T-helper 22 cell (primary cell): ENCODE data around the gene HIGD1A.

Experiments
- DNase-seq: peaks from one replicate; pipeline ENCODE4 v3.0.0-alpha.2; 2020; ENCODE audit warnings: low read depth

Gene HIGD1A

GRCh38 chr3:42753757-42754156, 50.5 kb downstream of the HIGD1A start:
- no peak for DNase-seq

GRCh38 chr3:42752961-42753360, 51.3 kb downstream of the HIGD1A start:
- no peak for DNase-seq

DNA sequence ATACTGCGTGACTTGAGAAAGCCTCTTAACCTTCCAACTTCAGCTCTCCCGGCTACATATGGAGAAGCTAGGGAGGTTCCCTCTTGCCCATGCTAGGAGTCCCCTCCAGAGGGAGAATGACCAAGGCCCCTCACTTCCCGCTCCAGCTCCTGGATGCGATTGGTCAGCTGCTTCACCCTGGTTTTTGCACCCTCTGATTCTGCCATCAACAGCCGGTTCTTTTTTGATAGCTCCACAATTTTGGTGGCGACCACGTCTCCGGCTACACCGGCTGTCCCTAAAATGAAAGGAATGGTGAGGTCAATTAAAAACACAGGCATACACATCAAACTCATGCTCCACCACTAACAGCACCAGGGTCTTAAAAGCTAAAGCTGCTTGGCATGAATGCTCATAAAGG, 51.8 kb downstream of the HIGD1A start:
- no peak for DNase-seq

GRCh38 chr3:42751609-42752008, 52.7 kb downstream of the HIGD1A start:
- DNase-seq: no peak

DNA sequence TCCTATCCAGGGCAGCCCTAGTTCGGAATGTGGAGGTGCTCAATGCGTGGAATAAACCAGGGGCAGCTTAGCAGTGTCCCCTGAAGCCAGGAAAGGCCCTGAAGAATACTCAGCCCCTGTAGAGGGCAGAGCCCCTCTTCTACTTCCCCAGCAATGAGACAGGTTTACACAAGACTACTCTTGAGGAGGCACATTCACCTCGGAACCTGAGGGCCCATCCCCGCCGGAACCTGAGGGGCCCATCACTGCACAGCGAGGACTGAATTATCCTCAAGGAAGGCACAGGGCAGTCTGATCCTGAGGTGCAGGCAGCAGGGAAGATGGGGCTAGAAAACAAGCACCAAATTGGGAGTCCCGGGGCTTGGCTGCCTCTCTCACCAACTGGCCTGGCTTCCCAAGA, 53.5 kb downstream of the HIGD1A start:
- no peak for DNase-seq

DNA sequence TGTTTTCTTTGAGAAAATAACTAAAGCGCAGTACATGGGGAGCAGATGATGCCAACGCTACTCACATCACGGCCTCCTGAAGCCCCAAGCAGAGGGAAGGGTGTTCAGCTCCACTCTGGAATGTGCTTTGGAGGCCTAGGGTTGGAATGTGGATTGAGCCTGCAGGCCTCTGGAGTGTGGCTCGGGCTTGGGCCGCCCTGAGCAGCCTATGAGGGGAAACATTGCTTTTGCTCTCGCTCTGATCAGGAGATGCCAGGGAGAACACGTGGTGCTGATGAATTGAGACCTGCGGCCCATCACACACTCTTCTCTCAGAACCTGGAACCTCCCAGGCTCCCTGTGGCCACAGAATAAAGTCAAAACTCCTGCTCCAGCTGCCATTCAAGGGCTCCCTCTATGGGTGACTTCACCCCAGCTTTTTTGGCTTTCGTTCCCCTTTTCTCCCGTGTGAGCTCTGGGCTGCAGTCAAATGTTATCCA, 54.5 kb downstream of the HIGD1A start:
- no peak for DNase-seq

- no peak for DNase-seq
Measured at GRCh38 chr3:42749025-42749752, 55.1 kb downstream of the HIGD1A start.

DNA sequence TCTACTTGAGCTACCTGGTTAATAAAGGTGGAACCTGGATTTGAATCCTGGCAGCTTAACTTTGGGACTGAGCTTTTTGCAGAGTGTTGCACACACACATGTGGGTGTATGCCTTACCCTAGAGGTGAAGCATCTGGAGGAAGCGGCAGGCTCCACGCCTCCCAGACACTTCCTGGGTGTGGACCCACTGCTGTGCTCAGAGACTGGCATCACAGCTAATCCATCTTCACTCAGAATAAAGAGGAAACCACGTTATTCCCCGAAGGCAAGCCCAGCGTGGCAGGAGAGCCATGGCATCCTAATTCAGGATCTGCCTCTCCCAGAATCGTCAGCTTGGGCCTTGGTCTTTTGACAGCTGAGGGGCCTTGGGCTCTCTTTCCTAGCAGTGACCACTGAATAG, 56.7 kb downstream of the HIGD1A start:
- no peak for DNase-seq

DNA sequence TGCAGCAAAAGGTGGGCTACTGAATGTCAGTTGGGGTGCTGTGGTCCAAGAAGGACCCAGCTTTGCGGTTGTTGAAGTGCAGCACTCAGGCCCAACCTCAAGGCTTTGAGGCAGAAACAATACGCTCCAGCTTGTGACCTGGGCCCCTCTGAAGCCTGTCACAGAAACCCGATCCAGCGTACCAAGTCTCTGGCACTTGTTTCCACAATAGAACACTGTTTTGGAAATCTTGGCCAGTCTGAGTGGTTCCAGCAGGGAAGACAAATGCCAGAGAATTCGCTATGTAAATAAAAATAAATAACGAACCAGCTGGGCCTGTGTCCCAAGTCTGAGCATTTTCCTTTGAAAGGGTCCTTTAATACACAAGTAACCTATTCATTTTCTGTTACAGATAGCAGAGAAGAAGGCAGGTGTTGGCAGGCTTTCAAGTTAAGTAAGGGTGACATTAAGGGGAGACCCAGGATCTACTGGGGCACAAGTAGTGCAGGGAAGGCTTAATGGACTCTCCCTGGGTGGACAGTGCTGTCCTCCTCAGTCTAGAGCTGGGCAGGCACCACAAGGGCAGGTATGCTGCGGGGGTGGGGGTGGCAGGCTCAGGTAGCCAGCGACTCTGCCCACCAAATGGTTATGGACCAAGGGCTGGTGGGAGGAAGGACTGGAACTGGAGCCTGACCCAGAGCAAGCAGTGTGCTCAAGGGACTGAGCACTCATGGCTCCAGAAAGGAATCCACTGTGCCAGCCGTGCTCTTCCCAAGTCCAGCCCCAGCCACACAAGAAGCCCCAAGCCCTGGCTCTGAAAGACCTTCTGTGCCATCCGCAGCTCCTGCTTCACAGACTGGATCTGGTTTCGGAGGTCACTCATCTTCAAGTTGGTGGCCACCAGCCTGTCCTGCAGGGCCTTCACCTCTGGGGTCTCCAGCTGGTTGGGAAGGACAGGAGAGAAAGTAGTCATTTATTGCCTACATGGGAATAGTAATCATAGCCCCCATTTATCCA, 57.5 kb downstream of the HIGD1A start:
- no peak for DNase-seq

GRCh38 chr3:42745776-42746454, 58.4 kb downstream of the HIGD1A start:
- DNase-seq: no peak

GRCh38 chr3:42745291-42745745, 59.0 kb downstream of the HIGD1A start:
- DNase-seq: no peak

DNA sequence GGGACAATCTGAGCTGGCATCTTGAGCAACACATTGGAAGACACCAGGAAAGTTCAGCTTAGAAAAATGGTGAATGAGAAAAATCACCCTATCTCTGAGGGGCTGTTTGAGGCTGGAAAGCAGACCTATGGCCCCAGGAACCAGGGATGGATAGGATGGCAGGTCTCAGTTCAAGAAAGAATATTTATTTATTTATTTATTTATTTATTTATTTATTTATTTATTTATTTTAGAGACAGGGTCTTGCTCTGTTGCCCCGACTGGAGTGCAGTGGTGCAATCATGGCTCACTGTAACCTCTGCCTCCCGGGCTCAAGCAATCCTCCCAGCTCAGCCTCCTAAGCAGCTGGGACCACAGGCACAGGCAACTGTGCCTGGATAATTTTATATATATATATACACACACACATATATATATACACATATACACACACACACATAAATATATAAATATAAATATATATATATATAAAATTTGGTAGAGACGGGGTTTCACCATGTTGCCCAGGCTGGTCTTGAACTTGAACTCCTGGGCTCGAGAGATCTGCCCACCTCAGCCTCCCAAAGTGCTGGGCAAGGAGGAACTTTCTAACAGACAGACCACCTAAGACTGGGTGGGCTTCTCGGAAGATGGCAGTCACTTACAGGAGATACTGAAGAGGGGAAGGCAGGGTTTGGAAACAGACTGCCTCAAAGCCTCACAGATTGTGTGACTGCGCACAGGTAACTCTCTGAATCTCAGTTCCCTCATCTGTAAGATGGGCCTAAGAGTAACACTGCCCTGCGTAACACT, 60.9 kb downstream of the HIGD1A start:
- DNase-seq: no peak

DNA sequence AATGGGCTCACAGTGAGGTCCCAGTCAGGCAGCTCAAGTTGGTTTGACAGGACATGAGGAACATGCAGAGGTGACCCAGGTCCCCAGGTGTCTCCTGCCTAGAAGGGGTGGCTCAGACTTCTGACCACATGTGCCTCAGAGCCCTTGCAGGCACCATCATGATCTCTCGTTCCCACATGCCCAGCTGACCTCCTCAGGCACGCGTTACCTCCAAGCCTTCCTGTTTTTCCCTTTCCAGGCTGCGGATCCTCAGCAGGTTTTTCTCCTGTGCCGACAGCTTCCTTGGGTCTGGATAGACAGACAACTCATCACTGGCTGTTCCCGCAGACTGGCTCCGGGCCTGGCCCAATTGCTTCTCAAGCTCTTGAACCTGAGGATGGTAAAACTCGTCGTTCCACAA, 61.6 kb downstream of the HIGD1A start:
- no peak for DNase-seq

DNA sequence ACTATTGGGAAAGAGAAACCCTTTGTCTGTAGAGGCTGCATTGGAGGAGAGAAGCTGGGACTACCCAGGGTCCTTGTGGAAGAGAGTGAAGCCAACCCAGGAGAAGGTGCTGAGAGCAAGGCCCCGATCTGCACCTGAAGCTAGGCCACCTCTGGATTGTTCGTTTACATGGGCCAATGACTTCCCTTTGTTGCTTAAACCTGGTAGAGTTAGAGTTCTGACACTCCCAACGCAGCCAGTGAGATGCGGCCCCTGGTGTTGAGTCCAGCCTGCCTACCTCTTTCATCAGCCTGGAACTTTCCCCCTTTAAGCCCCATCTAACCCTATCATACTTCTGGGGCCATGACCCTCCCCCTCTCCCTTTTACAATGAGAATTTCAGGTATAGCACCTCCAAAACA, 62.0 kb downstream of the HIGD1A start:
- DNase-seq: no peak

DNA sequence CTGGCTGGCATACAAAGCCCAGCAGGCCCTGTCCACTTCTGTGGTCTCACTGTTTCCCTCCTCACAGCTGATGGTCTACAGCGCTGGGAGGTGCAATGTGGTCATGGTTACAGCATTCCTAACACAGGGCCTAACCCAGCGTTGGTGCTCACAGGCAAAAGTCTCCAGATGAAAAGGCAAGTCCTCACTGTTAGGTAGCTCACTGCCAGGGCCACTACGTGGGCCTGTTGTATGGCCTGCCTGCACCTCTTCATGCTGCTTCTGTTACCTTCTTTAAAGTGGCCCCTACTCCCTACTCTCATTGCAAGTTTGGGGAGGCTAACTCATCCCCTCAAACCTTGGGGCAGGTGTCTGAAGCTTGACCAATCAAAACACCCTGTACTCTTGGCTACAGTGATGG, 62.5 kb downstream of the HIGD1A start:
- DNase-seq: no peak

GRCh38 chr3:42739401-42740158, 64.7 kb downstream of the HIGD1A start:
- DNase-seq: no peak

DNA sequence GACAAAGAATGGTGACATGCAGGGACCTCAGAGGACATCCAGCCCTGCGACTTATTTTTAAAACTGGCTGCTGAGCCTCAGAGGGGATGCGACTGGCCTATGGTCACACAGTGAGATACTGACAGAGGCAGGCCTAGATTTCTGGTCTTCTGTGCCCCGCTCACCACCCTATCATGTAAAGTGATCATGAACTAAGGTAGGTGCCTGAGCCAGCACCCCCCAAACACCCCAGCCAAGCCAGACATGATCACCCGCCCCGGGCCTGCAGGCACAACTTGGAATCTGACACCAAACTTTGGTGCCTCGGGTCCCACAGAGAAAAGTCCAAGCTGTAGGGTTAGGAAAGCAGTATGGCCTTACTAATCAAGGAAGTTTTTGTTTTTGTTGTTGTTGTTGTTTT, 67.8 kb downstream of the HIGD1A start:
- no peak for DNase-seq

DNA sequence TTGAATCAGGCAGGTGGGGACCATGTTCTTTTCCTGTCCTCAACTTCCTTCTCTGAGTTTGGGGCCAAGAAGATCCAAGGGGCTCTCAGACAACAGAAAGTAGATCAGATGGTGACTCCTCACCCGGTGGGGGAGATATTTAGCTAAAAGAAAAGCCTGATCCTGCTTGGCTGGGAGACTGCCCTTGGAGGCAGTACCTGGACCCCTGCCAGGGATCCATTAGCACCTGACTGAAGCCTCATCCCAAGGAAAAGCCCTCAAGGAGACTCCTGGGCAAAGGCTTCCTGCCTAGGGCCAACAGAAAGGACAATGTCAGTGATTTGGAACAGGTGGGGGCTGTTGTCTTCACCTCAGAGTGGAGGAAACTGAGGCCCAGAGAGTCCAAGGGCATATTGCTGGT, 68.2 kb downstream of the HIGD1A start:
- no peak for DNase-seq

DNA sequence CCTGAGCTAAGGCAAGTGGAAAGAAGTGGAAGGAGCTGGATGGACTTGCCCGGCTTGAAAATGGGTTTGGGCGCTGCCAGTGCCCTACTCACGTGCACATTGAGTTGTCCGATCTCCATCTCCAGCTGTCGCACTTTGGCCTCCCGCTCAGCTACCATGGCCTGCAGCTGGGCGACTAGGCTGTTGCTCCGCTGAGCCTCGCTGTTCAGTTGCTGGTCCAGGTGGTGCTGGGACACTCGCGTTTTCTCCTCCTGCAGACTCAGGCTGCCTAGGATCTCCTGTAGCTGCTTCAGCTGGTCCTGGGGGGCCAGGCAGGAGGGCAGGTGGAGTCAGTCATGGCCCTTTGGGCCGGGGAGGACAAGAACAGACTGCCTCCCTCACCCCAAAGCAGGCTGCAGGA, 68.7 kb downstream of the HIGD1A start:
- DNase-seq: no peak

DNA sequence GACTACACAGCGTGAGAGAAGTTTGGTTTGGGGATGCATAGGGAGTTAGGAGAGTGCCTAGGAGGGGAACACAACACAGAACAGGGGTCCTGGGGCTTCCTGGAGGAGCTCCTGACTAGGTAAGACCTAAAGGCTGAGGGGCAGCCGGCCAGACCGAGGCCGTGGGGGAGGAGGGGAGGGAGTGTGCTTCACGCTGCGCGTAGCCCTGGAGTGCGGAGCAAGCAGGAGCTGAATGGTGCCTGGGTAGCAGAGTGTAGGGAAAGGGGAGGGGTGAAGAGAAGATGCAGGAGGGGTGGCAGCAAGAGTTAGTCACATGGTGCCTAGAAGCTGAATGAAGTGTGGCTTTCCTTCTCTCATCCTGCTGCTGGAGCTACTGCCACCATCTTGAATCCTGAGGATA, 69.3 kb downstream of the HIGD1A start:
- DNase-seq: no peak
